Activated T-cell treated with anti-CD3 and anti-CD28 coated beads for 48 hours (primary cell): ENCODE measurements around the gene SLC12A7.
"Not testable (repeated sequence)": the region's sequence is repeated elsewhere in the genome, so short reads cannot be mapped to it uniquely, and the experiment has no call there.

ENCODE experiments used
- DNase-seq: peaks from one replicate; pipeline ENCODE4 v3.0.0-alpha.2; 2020; ENCODE audit warnings: low read depth

Gene SLC12A7

DNA sequence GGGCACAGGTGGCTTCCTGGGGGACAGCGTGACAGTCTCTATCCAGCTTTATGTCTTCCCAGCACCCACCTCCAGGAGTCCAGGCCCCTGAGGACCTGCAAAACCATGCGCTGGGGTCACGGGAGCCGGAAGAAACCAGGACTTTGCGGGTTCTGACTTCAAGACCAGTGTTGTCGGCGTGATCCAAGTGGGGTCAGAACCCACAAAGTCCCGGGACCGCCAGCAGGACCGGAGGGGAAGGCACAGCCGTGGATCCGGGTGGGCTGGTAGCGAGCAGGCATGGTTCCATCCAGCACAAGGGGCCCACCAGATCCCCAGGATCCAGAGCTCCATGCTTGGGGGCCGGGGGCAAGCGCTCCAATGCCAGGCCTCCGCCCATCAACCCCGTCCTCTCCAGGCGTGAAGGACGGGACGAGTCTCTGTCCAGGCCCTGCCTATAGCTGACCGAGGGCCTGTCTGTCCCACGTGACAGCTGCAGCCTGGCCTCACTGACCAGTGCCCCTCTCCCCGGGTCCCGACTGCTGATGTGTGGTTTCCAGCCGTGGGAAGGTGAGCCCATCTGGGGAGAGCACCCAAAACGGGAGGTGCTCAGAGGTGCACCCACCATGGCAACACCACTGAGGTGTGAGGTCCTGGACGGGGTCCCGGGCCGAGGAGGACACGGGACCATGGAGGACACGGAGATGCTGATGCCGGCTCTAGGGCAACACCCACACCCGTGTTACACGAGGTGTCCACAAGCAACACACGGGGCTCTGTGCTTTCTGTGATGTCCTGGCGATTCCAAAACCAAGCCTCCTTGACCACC is 48.9 kb downstream of the SLC12A7 start:
- DNase-seq, result no peak

DNA sequence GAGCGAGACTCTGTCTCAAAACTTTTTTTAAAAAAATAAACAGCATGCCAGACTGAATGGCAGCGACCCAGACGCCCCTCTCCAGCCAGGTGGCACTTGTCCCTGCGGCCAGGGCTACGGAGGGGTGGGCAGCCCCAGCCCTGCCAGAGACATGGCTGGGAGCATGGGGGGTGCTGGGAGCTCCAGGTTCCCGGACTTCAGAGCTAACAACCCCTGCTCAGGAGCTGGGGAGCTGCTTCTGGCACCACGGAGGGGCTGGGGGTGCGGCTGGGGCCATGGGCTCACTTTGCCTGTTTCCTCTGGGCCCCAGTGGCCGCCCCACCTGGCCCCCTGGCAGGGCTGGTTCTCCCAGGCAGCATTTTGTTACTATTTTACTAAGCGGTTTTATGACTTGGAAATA is 49.9 kb downstream of the SLC12A7 start:
- no peak for DNase-seq

DNA sequence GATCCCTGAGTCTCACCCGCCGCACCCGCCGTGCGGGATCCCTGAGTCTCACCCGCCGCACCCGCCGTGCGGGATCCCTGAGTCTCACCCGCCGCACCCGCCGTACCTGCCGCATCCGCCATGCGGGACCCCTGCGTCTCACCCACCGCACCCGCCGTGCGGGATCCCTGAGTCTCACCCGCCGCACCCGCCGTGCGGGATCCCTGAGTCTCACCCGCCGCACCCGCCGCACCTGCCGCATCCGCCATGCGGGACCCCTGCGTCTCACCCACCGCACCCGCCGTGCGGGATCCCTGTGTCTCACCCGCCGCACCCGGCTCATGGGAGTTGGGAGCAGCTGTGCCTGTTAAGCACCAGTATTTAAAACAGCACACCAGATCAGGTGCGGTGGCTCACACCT is 50.6 kb downstream of the SLC12A7 start:
- DNase-seq, result not testable (repeated sequence)

DNA sequence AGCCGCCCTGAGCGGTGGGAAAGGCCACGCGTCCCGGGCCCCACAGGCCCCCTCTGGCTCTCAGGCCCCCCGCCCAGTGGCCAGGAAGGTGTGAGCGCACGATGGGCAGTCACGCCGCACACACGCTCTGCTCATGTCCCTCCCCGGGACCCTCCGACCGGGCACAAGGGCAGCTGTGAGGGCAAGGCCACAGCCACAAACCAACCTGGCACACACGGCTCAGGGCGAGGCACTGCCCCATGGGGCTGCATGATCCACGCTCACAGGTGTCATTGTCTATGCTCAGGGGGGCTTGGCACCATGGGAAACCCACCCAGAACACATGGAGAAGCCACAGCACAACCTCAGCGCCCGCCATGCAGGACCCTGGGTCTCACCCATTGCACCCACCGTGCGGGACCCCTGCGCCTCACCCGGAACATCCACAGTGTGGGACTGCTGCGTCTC is 51.3 kb downstream of the SLC12A7 start:
- DNase-seq, result no peak

DNA sequence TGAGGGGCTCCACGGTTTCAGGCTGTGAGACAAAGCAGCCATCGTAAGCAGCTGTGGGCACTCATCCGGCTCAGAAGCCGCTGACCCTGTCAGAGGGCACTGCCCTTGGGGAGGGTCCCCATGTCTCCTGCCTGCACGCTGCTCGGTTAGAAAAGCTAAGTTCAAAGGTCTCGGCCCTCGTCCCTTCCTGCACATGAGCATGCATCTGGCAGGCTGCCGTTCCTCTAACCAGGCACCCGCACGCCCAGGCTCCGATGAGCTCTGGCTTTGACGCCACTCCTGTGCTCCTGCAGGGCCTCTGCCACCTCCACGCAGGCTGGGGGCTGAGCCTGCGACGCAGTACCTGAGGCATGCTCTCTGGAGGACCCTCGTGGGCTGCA is 52.0 kb downstream of the SLC12A7 start:
- no peak for DNase-seq

DNA sequence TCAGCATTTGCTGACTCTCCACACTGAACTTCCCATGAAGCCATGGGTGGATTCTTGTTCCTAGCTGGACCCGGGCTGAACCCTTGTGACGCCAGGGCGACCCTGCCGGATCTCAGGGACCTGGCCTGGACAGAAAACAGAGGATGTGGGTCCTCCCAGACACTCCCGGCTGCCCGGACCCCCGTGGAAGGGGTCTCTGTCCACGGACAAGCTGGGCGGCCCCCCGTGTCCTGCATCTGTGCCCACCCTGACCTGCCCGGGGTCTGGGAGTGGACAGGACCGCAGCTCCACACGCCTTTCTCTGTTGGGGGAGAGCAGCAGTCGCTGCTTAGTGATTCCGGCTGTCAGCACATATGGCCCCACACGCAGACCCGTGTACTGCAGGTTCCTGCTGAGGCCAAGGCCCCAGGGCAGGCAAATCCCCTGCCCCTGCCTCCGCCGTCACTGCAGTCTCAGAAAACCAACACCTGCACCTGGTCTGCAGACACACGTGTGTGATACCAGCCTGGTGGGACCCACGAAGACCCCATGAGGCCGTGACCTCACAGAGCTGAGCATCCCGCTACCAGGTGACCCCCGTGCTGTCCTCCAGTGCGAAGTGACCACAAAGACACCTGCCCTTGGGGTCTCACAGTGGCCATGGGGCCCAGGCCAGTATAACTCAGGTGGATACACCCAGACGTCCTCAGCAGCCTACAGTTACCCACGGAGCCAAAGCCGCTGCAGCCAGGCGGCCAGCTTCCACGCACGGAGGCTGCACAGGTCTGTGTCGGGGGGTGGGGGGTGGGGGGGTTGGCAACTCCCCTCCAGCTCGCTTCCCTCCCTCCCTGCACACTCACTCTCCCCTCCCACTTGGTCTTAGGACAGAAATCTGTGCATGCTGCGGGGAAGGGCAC is 52.6 kb downstream of the SLC12A7 start:
- no peak for DNase-seq

DNA sequence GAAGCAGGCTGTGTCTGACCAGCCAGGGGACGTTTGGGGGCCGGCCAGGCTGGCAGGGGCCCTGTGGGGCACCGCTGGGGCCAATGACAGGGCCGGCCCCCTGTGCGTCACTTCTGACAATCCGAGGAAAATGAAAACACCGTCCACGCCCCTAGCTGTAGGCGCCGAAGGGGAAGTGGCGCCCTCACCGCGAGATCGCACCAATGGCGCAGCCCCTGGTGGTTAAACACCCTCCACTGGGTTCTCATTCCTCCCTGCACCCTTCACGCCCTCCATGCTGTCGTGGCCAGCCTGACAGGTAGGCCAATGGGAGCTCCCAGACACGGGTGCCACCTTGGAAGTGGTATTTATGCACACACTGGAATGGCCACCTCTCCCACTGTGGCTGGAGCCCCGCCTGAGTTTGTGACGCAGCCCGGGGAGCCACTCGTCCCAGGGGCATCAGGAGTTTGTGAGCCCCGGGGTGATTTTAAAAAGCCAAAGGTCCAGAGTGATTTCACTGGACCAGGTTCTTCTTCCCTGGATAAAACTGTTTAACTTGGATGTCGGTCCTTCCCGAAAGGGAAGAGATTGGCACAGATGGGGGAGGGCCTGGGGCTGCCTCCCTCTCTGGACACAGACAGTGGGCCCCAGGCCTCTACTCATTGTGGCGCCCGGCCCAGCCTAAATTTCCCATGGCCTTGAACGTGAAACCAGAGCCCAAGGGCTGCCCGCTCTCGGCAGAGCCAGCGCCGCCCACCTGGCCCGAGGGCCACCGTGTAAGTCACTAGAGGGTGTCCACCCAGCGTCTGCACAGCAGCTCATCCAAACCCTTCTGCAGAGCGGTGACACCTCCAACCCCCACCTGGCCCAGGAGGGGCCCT is 53.5 kb downstream of the SLC12A7 start:
- no peak for DNase-seq

DNA sequence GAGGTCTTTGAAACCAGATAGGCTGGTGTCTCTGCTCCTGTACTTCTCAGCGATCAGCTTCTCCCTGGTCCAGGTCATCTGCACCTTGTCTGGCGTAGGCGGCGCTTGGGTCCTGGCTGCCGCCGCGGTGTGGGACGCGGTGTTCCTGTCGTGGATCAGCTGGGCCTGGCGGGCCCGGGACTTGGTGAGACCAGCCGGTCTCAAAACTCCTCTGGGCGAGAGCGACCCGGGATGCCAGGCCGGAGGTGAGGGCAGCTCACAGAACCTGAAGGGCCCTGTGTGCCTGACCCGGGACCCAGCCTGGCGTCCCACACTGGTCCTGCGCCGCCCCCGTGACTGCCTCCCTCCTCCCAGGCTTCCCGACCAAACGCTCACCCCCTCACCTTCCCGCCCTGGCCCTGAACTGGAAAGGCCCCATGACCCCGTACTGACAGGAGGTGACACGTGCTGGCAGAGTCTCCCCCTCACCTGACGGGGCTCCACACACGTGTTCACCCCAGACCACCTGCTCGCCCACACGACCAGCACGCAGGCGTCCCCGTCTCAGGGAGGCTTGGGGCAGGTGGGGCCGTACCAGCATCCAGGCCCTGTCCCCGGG is 54.3 kb downstream of the SLC12A7 start:
- DNase-seq, result no peak

DNA sequence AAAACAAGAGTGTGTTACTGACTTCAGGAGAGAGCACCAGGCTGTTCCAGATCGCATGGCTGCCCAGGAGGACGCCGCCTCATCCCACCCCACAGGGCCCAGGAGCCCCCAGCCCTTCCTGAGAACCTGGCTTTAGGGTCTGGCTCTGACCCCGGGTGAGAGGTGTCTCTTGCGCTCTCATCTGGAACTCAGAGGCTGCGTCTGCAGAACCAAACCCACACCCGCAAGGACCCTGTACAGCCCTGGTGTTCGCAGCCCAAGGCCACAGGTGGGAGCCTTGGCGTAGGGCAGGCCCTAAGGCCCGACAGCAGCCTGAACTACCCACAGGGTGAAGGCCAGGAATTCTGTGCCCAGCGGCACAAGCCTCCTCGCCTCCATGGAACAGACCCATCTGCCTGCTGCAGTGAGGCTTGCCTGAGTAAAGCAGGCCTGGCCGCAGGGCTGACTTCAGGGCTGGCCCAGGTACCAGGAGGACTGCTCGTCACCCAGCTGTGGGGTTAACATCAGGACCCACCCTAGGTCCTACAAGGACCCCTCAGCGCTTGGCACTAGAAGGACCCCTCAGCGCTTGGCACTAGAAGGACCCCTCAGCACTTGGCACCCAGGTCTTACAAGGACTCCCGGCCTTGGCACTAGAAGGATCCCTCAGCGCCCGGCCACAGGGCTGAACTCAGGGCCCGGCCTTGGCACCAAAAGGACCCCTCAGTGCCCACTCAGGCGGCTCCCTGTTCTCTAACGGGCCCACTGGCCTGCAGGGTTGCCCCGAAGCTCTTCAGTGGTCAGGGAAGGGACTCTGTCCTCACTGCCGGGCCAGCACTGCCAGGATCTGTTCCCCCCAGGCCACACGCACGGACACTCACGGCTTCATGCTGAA is 55.0 kb downstream of the SLC12A7 start:
- no peak for DNase-seq

DNA sequence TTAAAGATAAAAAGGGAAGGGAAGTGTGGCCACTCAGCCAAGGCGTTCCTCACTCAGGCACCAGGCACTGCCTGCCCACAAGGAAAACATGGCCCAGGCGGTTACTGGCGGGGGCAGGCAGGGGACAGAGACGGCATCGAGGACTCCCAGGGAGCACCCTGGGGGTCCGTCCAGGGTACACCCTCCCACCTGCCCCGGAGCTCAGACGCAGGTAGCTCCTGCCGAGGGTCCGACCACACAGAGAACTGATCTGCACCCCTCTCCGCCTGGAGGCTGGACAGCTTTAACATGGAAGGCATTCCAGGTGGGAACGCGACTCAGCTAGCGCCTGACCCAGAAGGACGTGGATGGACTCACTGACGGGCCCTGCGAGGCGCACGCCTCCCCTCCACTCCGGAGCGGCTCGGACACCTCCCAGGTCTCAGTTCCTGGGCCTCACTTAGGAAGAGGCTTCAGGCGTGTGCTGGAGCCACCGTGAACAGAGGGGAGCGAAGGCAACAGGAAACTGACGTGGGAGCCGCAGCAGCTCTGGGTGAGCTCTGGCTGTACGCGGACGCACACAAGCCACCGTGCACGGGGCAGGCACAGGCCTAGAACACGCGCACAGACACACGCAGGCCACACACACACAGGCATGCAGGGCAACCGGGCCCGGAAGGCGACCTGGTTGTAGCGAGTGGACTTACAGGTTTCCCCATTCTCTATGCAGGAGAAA is 55.8 kb downstream of the SLC12A7 start:
- no peak for DNase-seq

DNA sequence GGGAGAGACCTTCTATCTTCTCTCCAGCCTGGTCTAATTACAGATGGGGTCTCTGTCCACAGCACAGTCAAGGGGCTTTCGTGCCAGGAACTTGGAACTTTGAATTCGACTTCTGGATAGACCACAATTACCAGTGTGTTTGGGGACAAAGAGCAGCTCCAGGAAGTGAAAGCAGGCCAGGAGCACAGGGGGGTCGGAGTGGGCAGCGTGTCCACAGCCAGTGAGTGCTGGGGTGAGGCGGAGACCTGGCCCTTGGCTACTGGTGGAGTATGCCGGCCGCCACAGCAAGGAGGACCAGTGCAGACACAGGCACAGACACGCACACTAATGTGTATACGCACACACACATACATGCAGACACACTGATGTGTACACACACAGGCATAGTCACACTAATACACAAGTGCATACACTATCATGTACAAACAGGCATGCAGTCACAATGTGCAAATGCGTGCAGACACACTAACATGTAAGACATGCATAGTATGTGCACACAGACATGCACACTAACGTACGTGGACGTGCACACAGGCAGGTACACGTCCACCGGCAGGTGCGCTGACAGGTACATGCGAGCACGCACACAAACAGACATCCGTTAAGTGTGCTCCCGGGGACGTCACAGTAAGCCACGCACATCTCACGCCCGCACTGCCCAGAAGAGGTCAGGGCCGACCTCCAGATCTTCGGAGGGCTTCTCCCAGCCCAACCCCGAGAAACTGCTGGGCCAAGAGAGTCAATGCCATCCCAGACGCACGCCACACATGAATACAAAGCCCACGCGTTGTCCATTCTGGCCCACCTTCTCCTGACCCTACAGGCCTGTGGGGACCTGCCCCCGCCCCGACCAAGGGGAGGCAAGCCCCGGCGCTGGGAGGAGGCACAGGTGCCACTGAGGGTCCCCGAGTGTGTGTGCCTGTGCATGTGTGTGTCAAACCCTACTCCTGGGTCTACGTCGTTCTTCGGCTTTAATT is 56.8 kb downstream of the SLC12A7 start:
- no peak for DNase-seq

DNA sequence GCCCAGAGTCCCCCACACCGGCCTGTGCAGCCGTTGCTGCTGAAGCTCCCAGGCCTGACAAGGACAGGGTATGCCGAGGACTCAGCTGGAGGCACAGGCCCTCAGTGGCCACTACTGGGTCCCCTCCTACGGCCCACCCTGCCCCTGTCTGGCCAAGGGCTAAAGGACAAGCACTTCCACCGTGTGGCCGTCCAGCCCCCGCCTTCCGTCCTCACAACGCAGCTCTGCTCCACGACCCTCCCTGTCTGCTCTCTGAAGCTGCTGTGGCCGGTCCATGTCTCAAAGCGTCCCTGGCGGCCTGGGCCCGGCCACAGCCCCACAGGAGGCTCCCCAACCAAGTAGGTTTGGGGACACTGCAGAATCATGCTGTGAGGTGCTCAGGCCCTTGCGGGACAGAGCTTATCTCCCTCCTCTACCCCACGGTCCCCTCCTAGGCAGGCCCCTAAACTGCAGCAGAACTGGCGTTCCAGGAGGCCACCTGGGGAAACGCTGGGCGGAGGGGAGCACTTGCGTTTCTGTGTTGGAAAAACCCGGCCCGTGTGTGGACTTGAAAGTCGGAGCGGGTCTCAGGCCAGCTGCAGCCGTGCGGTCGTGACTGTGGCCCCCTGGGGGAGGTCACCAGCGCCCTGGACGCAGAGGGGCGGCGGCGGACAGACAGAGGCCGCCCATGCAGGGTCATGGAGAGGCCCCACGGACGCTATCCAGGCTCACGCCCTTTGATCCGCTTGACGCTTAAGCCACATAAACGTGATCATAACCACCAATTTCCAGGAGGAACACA is 57.7 kb downstream of the SLC12A7 start:
- DNase-seq, result no peak

DNA sequence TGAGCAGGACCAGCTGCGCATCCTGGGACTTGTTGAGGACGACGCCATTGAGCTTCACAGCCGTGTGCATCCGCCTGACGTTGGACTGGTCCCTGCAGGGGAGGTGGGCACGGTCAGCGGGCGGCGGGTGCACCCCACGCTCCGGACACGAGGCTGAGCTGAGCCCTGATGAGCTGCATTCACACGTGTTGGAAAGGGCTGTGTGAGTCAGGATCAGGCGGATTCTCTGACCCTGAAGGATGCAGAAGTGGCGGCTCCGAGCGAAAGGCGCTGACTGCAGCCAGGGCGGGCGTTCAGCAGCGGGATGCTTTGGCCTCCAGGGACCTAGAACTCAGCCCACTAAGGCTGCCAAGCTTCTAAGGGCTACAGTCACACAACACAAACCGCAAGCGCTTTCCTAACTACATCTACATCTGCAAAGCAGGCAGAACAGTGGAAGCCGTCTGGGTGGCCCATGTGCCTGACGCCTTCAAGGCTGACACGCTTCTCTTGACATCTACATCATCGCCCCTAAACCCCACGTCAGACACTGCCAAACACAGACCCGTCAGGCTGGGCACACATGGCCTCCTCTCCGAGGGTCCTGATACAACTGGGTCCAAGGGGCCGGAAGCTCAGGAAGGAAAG is 58.4 kb downstream of the SLC12A7 start:
- no peak for DNase-seq

DNA sequence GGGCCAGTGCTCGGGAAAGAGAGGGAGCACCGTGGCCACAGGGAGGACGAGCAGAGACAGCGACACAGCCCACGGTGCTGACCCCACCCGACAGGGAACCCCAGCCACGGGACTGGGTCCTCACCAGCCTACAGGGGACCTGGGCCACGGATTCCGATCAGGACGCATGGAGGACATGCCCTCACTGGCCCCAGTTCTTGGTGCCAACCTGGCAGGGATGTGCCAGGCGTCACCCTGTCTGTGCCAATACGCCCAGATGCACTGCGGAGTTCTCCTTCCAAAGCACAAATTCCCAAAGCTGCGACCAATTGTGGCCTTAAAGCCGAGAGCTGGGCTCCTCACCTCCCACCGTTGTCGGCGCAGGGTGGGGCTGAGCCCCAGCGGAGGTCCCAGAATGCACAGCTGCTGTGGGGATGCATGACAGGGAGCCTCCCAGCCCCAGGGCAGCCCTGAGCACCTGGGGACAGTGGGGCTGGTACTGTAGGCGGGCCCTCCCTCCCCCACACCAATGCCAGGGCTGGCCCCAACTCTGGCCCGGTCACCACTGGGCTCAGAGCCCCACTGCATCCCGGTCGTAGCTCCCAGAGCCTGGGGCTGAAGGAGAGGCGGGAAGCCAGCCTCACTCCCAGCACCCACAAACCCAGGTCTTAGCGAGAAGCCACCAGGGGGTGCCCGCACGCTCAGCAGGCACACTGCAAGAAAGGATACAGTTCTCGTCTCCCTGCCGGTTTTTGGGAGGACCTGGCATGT is 59.0 kb downstream of the SLC12A7 start:
- no peak for DNase-seq

DNA sequence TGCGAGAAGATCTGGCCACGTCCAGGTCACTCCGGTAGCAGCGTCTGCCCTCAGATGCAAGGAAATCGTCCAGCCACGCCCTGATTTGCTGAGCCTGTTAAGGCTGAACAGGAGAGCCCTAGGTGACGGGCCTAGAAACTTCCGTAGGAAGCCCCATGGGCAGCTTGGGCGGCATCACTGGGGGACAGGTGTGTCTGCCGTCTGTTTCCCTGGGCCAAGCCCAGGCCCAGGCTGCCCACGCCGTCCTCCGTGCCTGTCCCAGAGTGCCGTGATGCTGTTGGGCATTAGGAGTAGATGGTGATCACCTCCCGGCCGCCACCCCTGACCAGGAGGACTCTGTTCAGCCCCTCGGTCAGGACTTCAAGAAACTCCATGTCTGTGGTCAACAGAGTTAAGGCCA is 59.8 kb downstream of the SLC12A7 start:
- DNase-seq, result no peak

DNA sequence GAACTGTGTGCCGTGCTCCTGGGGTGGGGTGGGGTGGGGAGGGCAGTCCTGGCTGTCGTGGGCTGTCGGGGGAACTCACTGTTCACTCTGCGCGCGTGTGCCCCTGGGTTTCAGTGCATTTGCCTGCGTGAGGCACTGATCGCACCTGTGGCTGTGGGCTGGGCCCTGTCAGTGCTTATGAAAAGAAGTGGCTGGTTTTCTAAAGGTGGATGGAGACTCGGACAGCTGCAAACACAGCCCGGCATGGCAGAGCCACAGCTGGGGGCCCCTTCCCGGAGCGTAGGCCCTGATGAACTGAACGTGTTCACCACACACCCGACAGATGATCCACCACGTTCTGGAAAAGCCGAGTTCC is 60.5 kb downstream of the SLC12A7 start:
- DNase-seq, result no peak
